Keratinocyte (primary cell): ENCODE results near the gene IFNA17. TPM values are rescaled to one million over a fixed set of nuclear protein-coding genes. Genes with fewer than 3 reads are reported as not detected.

Source experiments
- DNase-seq: peaks from one replicate; pipeline ENCODE4 v3.0.0-alpha.2; 2011; ENCODE audit warnings: low read depth, missing footprints, low spot score
- FAIRE-seq: peaks from 2 replicates; lab custom pipeline; 2011; peaks lifted over from hg19 to GRCh38; lab: Jason Lieb, UNC
- H2AFZ ChIP-seq: 2 replicates; pipeline ENCODE4 v1.6.0; 2012; ENCODE audit warnings: low read length, control low read depth, inconsistent platforms; ENCODE audit not compliant: control insufficient read depth
- H3K27ac ChIP-seq: 2 replicates; pipeline ENCODE4 v1.5.1; 2011; ENCODE audit warnings: low read length; ENCODE audit not compliant: control insufficient read depth, insufficient read depth
- H3K27me3 ChIP-seq: 3 replicates; pipeline ENCODE4 v1.6.0; 2011; ENCODE audit warnings: low read length; ENCODE audit not compliant: control insufficient read depth, insufficient read depth; ENCODE audit errors: extremely low read depth
- H3K36me3 ChIP-seq, 2 experiments: 2 replicates in 1 of 2; 3 replicates in 1 of 2; pipeline ENCODE4 v1.5.1; 2011; ENCODE audit warnings: low read length in 2 of 2, mild to moderate bottlenecking in 1 of 2; ENCODE audit not compliant: control insufficient read depth in 2 of 2, insufficient read depth in 2 of 2; ENCODE audit errors: extremely low read depth in 1 of 2
- H3K4me1 ChIP-seq: 3 replicates; pipeline ENCODE4 v1.5.1; 2011; ENCODE audit warnings: low read length; ENCODE audit not compliant: control insufficient read depth, insufficient read depth; ENCODE audit errors: extremely low read depth
- H3K4me2 ChIP-seq: 3 replicates; pipeline ENCODE4 v1.6.0; 2011; ENCODE audit warnings: low read depth, low read length; ENCODE audit not compliant: control insufficient read depth, insufficient read depth; ENCODE audit errors: extremely low read depth
- H3K4me3 ChIP-seq, 3 experiments: fragments of 200-600 bp in 1 of 3; sonication (generic) in 1 of 3; 2 replicates in 2 of 3; 3 replicates in 1 of 3; pipeline ENCODE4 v1.5.1; 2011 to 2016; ENCODE audit warnings: low read length in 3 of 3, mild to moderate bottlenecking in 3 of 3, control low read depth in 2 of 3, inconsistent platforms in 1 of 3, low read depth in 1 of 3, mixed read lengths in 1 of 3, mixed run types in 1 of 3, moderate library complexity in 1 of 3; ENCODE audit not compliant: control insufficient read depth in 2 of 3, insufficient read depth in 2 of 3; ENCODE audit errors: extremely low read depth in 1 of 3
- H3K79me2 ChIP-seq: 2 replicates; pipeline ENCODE4 v1.6.0; 2012; ENCODE audit warnings: low read length; ENCODE audit not compliant: control insufficient read depth, insufficient read depth
- H3K9ac ChIP-seq: 3 replicates; pipeline ENCODE4 v1.6.0; 2011; ENCODE audit warnings: low read length; ENCODE audit not compliant: control insufficient read depth, insufficient read depth; ENCODE audit errors: extremely low read depth
- H3K9me1 ChIP-seq: 3 replicates; pipeline ENCODE4 v1.6.0; 2011; ENCODE audit warnings: low read length; ENCODE audit not compliant: control insufficient read depth, insufficient read depth; ENCODE audit errors: extremely low read depth
- H3K9me3 ChIP-seq: 2 replicates; pipeline ENCODE4 v1.5.1; 2012; ENCODE audit warnings: low read depth, low read length; ENCODE audit not compliant: control insufficient read depth
- H4K20me1 ChIP-seq: 3 replicates; pipeline ENCODE4 v1.6.0; 2011; ENCODE audit warnings: low read length; ENCODE audit not compliant: control insufficient read depth, insufficient read depth; ENCODE audit errors: extremely low read depth
- EZH2 ChIP-seq: IDR thresholded peaks from one replicate; pipeline ENCODE4 v1.6.1; 2012; ENCODE audit warnings: inconsistent platforms, mild to moderate bottlenecking, low read length, moderate library complexity
- dilution Hi-C: fragments of 300-500 bp; cut with MboI; formaldehyde crosslinking; loops from one replicate; pipeline ENCODE4 v1.7.0; 2020; ENCODE audit warnings: low sequenced_read_pairs; ENCODE audit not compliant: extremely low pct_ligation_motif_present
- polyA plus RNA-seq, 5 experiments: library from polyadenylated mRNA; depleted of rRNA in 3 of 5; stranded (reverse) in 3 of 5; stranded (forward) in 1 of 5; unstranded in 1 of 5; fragments of >200 nt; gene quantifications; 1 replicate in 1 of 5; 2 replicates in 3 of 5; 3 replicates in 1 of 5; pipeline versions ENCODE4 v1.2.1 to v1.2.3, GENCODE V29; 2011 to 2012; ENCODE audit warnings: missing spikeins in 2 of 5, low read depth in 1 of 5, low replicate concordance in 1 of 5
- TF ChIP-seq, protein P1 (sequence below), 3 experiments: IDR thresholded peaks in 1 of 3; conservative IDR thresholded peaks in 1 of 3; optimal IDR thresholded peaks in 1 of 3; 2 replicates in 2 of 3; 3 replicates in 1 of 3; pipeline versions ENCODE3 to v1.5.1; 2011; ENCODE audit warnings: low read length in 3 of 3, mild to moderate bottlenecking in 3 of 3, moderate library complexity in 2 of 3, control low read depth in 1 of 3, inconsistent platforms in 1 of 3; ENCODE audit not compliant: insufficient read depth in 2 of 3; ENCODE audit errors: extremely low read depth in 1 of 3

The IFNA17 gene
- polyA plus RNA-seq, 1 donor (not counting 4 experiments of a cell fraction or from before 2014, with no cell fraction given) = not detected

DNA sequence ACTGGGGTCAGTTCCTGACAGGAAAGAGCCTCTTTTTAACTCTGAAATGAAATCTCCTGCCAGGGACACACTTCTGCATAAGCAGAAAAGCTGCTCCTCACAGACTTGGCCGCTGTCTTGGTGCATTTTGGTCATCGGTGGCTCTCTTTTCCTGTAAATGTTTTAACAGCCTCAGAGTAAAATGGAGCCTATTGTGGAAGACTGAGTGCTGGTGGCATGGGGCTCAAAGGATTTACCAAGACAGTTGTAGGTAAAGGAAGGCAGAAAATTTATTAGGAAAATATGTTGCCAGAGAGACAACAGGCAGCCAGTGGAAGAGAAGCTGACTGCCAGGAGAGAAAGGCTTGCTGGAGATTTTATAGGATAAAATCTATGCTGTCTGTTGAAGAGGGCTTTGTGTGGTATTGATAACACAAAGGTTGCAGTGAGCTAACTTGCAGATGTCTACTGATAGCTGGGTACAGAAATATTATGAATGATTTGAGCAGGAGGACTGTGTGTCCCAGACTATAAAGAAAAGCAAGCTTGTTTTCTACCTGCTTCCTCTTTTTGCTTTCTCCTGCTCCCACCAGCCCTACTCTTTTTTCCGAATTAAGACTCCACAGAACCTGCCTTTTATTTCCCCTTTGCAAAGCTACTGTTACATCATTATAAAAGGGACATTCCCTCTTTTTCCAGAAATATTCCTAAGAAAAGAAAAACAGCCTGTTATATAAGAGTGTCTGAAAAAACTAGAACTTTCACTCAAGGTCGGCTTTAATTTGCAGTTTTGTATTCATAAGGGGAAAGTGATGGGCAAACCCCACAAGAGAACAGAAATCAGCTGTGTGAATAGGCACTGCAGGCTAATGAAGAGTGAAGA lies 39.7 kb upstream of the IFNA17 start:
- no peak overlapping the region for H3K4me2 ChIP-seq
- no peaks in the 10 kb centered on the region for H3K36me3 ChIP-seq
- no peaks in the 10 kb centered on the region for H4K20me1 ChIP-seq
- peaks cover 15% of the 10 kb centered on the region for H3K27me3 ChIP-seq
- H3K9me3 ChIP-seq = no peaks in the 10 kb centered on the region
- H3K4me1 ChIP-seq = peaks cover 2% of the 10 kb centered on the region
- H3K9ac ChIP-seq = no peak overlapping the region
- no peak for DNase-seq
- no peak for TF ChIP-seq EZH2
- TF ChIP-seq, protein P1, sequence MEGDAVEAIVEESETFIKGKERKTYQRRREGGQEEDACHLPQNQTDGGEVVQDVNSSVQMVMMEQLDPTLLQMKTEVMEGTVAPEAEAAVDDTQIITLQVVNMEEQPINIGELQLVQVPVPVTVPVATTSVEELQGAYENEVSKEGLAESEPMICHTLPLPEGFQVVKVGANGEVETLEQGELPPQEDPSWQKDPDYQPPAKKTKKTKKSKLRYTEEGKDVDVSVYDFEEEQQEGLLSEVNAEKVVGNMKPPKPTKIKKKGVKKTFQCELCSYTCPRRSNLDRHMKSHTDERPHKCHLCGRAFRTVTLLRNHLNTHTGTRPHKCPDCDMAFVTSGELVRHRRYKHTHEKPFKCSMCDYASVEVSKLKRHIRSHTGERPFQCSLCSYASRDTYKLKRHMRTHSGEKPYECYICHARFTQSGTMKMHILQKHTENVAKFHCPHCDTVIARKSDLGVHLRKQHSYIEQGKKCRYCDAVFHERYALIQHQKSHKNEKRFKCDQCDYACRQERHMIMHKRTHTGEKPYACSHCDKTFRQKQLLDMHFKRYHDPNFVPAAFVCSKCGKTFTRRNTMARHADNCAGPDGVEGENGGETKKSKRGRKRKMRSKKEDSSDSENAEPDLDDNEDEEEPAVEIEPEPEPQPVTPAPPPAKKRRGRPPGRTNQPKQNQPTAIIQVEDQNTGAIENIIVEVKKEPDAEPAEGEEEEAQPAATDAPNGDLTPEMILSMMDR (optimal IDR thresholded peaks at IDR 0.05 in 1 of 3, IDR thresholded peaks at IDR 0.05 in 1 of 3, conservative IDR thresholded peaks at IDR 0.05 in 1 of 3; ENCODE audit: extremely low read depth in 1 of 3, insufficient read depth in 2 of 3, low read length in 3 of 3) = no peak
- FAIRE-seq = no peak
- H2AFZ ChIP-seq = no peak overlapping the region
- no peak overlapping the region for H3K27ac ChIP-seq
- no peaks in the 10 kb centered on the region for H3K9me1 ChIP-seq
- H3K79me2 ChIP-seq = no peaks in the 10 kb centered on the region
- dilution Hi-C loops = no loop called here
- no peak overlapping the region for H3K4me3 ChIP-seq

DNA sequence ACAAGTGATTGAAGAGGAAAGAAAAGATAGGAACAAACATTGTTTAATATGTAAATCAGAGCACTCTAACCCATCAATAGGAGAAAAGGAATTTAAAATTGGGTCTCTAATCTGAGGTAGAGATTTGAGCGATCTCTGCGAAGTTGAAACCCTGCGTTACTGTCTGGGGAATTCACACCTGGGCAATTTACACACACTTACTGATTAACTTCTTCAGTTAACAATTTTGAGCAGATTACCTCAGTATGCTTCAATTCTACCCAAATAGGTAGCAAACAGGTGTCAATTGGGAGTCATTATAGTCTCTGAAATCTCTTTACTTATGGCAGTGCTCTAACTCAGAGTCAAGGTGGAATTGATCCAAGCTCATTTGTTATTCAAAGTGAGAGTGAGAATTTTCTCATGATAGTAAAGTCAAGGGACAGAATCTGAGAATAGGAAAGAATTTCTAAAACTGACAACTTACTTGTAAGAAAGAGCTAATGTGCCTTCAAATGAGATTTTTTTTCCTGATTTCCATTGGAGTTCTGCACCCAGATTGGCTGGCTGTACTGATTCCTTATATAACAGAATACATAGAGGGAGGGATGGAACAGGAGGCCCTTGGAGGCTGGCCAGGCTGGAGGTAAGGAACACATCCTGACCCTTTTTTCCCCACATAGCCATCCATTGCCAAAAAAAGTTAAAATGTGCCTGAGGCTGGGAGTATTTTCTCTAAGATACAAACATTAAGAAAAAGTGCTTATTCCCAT lies 38.9 kb upstream of the IFNA17 start:
- DNase-seq = no peak
- TF ChIP-seq, protein P1 (optimal IDR thresholded peaks at IDR 0.05 in 1 of 3, IDR thresholded peaks at IDR 0.05 in 1 of 3, conservative IDR thresholded peaks at IDR 0.05 in 1 of 3; ENCODE audit: extremely low read depth in 1 of 3, insufficient read depth in 2 of 3, low read length in 3 of 3) = no peak
- TF ChIP-seq EZH2 = no peak
- dilution Hi-C loops = no loop called here
- H3K27ac ChIP-seq = no peak overlapping the region
- H3K27me3 ChIP-seq = peaks cover 17% of the 10 kb centered on the region
- H3K36me3 ChIP-seq = no peaks in the 10 kb centered on the region
- no peak for FAIRE-seq
- H4K20me1 ChIP-seq = no peaks in the 10 kb centered on the region
- H3K4me2 ChIP-seq = no peak overlapping the region
- H2AFZ ChIP-seq = no peak overlapping the region
- H3K9ac ChIP-seq = no peak overlapping the region
- H3K79me2 ChIP-seq = no peaks in the 10 kb centered on the region
- H3K4me1 ChIP-seq = peaks cover 2% of the 10 kb centered on the region
- no peak overlapping the region for H3K4me3 ChIP-seq
- no peaks in the 10 kb centered on the region for H3K9me3 ChIP-seq
- H3K9me1 ChIP-seq = no peaks in the 10 kb centered on the region
